Gastrocnemius medialis (tissue), 4 donors: ENCODE data around the gene ST3GAL2.

ENCODE experiments used
- POLR2A ChIP-seq, 2 donors: fragments of 450-650 bp; IDR thresholded peaks; one replicate each; pipeline ENCODE4 v1.6.1; 2017; ENCODE audit warnings: antibody characterized with exemption in 2 of 2, mild to moderate bottlenecking in 2 of 2, moderate library complexity in 2 of 2
- TF ChIP-seq, protein P1 (sequence below), 5 experiments: fragments of 450-650 bp in 3 of 5; fragments of 200-600 bp in 2 of 5; sonication (generic) in 2 of 5; IDR thresholded peaks in 4 of 5; conservative IDR thresholded peaks in 1 of 5; 1 replicate in 4 of 5; 2 replicates in 1 of 5; pipeline ENCODE4 v1.5.1; 2016 to 2019; ENCODE audit warnings: antibody characterized with exemption in 5 of 5, mild to moderate bottlenecking in 3 of 5, moderate library complexity in 3 of 5

DNA sequence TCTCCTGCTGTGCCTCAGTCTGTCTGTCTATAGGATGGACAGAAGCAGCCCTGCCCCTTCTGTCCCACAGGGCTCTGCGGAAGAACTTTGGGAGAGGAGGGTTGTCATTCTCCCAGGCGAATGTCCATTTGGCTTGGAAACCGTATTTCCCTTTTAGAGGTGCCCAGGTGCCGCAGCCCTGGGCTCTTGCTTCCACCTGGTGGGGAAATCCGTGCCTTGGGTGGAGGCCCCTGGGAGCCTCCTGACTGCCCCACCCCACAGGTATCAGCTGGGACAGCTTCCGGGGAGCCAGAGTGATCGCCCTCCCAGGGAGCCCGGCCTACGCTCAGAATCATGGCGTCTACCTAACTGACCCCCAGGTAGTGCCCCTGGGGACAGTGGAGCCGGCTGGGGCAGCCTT is 28.2 kb upstream of the ST3GAL2 start:
- TF ChIP-seq, protein P1, sequence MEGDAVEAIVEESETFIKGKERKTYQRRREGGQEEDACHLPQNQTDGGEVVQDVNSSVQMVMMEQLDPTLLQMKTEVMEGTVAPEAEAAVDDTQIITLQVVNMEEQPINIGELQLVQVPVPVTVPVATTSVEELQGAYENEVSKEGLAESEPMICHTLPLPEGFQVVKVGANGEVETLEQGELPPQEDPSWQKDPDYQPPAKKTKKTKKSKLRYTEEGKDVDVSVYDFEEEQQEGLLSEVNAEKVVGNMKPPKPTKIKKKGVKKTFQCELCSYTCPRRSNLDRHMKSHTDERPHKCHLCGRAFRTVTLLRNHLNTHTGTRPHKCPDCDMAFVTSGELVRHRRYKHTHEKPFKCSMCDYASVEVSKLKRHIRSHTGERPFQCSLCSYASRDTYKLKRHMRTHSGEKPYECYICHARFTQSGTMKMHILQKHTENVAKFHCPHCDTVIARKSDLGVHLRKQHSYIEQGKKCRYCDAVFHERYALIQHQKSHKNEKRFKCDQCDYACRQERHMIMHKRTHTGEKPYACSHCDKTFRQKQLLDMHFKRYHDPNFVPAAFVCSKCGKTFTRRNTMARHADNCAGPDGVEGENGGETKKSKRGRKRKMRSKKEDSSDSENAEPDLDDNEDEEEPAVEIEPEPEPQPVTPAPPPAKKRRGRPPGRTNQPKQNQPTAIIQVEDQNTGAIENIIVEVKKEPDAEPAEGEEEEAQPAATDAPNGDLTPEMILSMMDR (IDR thresholded peaks at IDR 0.05 in 4 of 5, conservative IDR thresholded peaks at IDR 0.05 in 1 of 5): peak in 1 of 5 experiments; percentile 13
- TF ChIP-seq POLR2A (IDR thresholded peaks at IDR 0.05): no peak
